LHCN-M2 (cell line): ENCODE data around the gene BICD2. TPM values are rescaled to one million over a fixed set of nuclear protein-coding genes. Genes with fewer than 3 reads are reported as not detected.

ENCODE experiments used
- DNase-seq: peaks from one replicate; pipeline ENCODE4 v3.0.0-alpha.2; 2012; ENCODE audit warnings: low read depth
- total RNA-seq: library from RNA; depleted of rRNA; stranded (reverse); fragments of >200 nt; gene quantifications from 2 replicates; pipeline ENCODE4 v1.2.3, GENCODE V29; 2014; rRNA removed

The BICD2 gene
- total RNA-seq, 1 experiment from 2014 or later = 58.4 TPM

DNA sequence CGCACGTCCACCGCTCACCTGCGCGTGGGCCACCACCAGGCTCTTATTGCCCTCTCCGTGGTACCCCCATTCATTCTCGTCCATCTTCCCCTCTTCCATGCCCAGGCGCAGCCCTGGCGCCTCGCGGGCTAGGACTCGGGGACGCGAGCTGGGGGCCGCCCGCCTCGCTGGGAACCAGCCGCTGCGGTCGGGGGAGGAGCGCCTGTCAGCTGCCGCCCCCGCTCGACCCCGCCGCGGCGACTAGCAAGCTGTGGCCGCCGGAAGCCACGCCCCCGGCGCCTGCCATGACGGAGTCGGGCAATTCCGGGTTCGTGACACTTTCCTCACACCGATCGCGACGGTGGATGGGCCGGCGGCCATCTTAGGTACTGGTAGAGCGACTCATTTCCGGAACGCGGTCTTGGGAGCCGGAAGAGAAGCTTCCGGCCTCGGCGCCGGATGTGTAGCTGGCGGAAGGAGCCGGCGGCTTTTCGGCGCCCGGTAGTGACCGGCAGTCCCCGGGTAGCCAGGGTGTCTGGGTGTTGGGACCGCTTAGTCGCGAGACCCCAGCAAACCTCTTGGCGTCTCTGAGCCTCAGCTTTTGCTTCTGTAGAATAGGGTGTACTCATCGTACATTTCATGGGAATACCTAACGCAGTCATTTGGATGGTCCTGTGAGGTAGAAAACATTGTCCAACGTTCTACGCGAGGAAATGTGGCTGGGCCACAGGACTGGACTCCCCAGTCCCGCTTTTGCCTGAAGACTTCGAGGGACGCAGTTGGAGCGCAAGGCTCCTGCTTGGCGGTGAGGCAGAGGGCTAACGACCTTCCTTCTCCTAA, 94.5 kb downstream of the BICD2 start, which contains the start of gene IPPK:
Gene IPPK (minus strand): TSS at position 242 of the 819 bp plus-strand sequence. CDS start 143 bp downstream, at position 99.
- peak; percentile 99 for DNase-seq

DNA sequence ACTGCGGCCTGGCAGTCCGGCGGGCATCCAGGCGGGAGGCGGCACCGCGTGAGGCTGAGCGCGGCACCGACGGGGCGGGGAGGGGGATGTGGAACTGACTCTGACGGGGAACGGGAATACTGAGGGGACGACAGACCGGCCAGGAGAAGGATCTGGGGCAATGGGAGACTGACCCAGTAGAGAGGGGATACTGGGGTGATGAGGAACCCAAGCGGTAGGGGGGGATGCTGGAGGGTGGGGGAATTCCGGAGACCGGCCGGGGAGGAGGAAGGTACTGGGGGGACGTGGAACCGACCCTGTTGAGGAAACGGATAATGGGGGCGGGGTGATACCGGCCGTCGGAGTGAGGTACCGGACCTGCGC, 95.1 kb downstream of the BICD2 start:
- peak; percentile 5 for DNase-seq

- peak; percentile 57 for DNase-seq
Measured at GRCh38 chr9:92668746-92669526, 95.7 kb downstream of the BICD2 start.

DNA sequence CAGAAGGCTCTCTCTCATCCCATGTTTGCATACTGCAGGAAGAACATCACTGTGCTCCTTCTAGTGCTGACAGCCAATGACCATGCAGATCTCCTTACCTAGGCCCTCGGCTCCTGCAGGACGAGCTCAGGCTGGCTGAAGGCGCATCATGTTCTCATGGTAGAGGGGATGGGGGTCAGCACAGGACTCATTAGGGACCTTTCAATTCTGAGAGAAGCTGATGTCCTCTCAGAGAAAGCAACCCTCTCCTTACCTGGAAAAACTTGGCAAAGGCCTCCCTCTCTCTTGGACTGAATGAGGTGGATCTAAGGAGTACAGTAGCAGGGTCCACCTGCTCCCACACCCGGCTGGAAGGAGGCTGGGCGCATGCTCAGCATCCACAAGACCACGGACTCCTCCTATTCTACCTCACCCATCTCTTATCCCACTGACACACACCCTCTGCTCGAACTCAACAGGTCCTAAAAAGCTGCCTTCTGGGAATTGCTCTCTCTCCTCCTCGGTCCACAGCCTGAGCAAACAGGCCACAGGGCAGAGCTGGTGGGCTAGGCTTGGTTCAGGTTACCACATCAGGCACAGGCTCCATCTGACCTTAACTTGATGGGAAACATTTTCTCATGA, 97.6 kb downstream of the BICD2 start:
- DNase-seq = no peak

- DNase-seq = no peak
Measured at GRCh38 chr9:92666236-92666635, 98.4 kb downstream of the BICD2 start.

DNA sequence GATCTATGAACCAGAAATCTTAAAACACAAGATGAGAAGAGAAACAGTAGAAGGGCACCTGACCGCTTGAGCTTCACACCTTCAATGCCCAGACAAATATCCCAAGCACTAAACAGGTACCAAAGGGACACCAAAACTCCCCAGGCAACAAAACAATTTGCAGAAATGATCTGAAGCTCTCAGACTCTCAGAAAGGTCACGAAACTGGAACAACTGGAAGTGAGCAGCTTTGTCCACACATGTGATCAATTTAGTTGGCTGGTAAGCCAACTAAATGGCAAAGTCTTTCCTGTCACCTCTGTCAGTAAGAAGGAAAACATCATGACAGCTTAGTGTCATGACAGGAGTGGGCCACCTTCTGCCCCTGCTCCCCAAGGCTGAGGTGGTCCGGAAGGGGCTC, 98.8 kb downstream of the BICD2 start:
- DNase-seq = no peak

DNA sequence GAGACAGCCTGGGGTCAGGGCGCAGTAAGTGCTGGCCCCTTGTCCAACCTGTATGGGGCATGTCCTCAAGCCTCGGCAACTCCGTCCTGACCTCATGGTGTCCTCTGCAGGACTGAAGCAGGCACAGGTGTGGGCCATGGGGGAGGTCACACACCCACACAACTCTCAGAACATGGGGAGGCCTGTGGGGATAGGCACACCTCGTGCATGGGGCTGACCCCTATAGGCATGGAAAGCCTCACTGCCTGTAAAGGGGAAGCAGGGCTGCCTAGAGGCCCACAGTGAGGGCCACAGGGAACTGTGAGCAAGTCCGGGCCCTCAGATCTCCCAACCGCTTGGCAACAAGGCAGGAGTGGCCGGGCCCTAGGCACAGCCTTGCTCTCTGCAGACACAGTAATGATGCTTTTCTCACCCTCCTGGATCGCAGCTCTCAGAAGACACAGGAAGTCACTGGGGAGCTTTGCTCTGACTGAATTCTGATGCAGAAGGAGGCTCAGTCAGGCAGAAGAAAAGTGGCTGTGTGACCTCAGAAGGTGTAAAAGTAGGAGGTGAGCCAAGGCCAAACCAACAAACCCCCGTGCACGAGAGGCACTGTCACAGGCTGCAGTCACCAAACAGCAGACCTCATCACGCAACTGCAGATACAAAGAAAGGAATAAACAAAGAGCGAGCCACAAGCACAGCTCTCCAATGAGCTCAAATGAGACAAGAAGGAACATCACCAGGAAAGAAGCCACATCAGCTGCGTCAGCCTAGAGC, 100.1 kb downstream of the BICD2 start:
- DNase-seq = no peak

DNA sequence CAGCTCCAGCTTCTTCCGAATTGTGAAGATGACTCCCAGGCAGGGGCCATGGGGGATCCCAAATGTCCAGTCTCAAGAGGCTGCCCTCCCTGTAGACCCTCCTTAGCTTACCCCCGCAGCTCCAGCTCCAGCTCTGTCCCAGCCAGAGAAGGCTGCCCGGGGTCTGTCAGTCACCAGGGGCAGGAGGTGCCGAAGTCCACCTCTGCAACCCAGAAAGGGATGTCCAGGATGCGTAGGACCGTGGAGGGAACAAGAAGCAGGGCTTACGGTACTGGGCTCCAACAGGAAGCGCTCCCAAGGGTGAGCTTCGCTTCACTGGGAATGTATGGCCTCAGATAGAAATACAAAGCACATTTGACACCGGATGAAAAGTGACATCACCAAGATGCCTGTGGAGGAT, 100.7 kb downstream of the BICD2 start:
- no peak for DNase-seq

DNA sequence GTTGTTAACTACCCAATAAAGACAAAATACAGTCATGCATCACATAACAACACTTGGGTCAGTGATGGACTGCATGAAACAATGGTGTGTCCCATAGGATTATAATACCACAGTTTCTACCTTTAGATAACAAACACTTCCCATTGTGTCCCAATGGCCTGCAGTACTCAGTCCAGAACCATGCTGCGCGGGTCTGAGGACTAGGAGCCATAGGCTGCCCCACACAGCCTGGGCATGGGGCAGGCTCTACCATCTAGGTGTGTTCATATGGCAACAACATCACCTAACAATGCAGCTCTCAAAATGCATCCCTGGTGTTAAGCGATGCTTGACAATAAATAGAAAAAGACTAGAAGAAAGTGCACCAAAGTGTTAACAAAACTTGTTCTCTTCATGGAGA, 101.5 kb downstream of the BICD2 start:
- DNase-seq = no peak

DNA sequence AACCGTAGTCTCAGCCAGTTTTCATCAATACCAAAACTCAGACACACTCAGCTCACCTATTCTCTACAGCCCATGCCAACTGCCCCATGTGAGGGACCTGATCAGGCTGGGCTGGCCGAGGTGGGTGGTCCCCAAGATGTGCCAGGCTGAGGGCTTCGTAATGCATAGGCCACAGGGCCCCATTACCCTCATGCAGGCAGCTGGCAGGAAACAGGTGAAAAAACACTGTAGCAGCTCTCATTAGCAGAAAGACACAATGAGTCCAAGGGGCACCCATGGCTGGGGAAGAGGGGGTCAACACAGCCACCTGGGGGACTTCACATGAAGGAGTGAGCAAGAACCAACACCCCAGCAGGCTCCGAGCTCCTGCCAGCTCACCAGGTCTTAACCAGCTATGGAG, 102.9 kb downstream of the BICD2 start:
- peak; percentile 21 for DNase-seq

Other genes starting within 250 kb of the BICD2 start
- 0.38 and 0.92 TPM in 2 replicates for gene ECM2, start 228.8 kb downstream of the BICD2 start, total RNA-seq
- 13.1 and 18.0 TPM in 2 replicates for gene IPPK, start 94.7 kb downstream of the BICD2 start, total RNA-seq
- 9.3 and 10.1 TPM in 2 replicates for gene ZNF484, start 113.2 kb upstream of the BICD2 start, total RNA-seq
- not detected in 2 replicates for gene FGD3, start 182.7 kb upstream of the BICD2 start, total RNA-seq